ENCODE results near the gene PSMA6.

The PSMA6 gene

DNA sequence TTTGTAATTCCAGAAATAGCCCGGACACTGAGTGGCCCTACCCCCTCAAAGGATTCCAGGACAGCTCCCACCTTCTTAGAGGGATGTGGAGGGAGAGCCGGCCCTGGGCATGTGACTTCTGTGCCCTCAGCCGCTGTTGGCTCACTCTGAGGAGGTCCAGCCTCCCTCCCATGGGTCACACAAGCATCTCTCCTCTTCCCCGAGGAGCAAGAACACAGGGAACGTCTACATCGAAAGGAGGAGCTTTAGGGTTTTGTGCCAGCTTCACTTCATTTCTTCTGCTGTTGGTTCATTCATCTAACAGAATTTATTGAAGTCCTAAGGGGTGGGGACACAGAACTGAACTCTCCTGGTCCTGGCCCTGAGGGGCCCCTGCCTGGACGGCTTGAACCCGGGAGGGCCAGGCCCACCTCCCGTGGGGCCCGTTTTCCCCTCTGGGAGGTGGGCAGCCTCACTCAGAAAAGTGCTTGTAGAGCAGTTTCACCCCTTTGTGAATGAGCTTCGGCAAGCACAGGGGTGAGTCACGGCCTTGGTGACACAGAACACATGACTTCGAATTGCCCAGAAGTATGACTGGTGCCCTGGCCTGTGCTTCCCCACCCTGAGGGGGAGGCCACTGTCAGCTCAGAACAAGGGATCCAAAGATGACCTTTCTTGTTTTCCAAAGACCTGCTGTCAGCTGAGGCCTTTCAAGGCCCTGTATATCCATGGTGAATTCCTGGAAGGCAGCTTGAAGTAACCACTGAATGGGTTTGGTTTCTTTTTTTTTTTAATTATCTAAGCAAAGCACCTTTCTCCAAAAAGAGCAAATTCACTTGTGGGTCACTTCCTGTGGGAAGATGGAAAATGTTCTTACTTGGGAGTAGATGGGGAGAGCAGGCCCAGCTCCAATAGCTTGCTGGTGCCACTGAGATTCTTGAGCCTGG, 73.2 kb downstream of the PSMA6 start:
- H3K4me1 ChIP-seq, result no peaks in the 10 kb centered on the region; the same call in 1 of the 2 replicates
- H3K27me3 ChIP-seq (ENCODE audit: low read depth), result no peaks in the 10 kb centered on the region
- in situ Hi-C loops (cut with MboI; ENCODE audit: low sequenced_read_pairs), result no loop called here
- no peak for DNase-seq (ENCODE audit: low spot score in 2 of 2)
- no peaks in the 10 kb centered on the region for H3K36me3 ChIP-seq (replicated peaks)
- H3K4me3 ChIP-seq, result no peak overlapping the region
- H3K9me3 ChIP-seq, result no peaks in the 10 kb centered on the region

DNA sequence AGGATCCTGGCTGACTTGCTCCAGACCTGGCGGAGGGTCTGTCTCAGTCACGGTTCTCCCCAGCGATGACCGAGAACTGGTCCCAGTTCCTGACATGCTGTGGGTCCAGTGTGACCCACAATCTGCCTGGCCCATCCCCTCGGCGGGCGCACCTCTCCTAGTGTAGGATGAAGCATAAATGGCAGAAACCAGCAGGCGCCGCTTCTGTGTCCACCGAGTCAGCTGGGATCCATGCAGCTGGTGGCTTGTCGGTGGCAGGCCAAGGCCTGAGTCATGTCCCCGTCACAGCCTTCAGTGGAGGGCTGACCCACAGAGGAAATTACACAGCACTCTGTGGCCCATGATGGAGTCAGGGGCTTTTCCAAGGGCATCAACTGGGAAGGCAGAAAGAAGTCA, 73.9 kb downstream of the PSMA6 start:
- Histone ChIP-seq H3K36me3 (replicated peaks) (no peaks in the 10 kb centered on the region), H3K4me1 (no peaks in the 10 kb centered on the region; the same call in 1 of the 2 replicates), H3K27me3 (ENCODE audit: low read depth) (no peaks in the 10 kb centered on the region), H3K9me3 (no peaks in the 10 kb centered on the region), H3K4me3 (no peak overlapping the region)
- no peak for DNase-seq (ENCODE audit: low spot score in 2 of 2)
- in situ Hi-C loops (cut with MboI; ENCODE audit: low sequenced_read_pairs), result no loop called here

DNA sequence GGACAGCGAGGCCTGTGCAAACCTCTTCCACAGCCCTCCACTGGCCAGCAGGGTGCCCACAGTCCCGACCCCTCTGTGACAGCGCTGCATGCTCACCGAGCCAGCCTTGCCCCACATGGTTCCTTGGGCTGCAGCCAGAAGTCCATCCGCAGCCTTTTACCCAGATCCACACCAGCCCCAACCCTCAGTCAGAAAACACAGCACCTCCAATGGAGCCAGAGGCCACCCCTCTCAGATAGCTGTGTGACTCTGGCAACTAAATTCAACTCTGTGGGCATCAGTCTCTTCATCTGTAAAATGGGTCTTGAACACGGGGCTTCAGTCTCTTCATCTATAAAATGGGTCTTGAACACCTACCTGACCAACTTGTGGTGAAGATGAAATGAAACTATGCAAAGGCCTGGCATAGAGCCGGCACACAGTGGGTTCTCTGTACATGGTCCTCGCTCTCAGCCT, 74.4 kb downstream of the PSMA6 start:
- Histone ChIP-seq H3K36me3 (replicated peaks) (no peaks in the 10 kb centered on the region), H3K9me3 (no peaks in the 10 kb centered on the region), H3K4me1 (no peaks in the 10 kb centered on the region; the same call in 1 of the 2 replicates), H3K27me3 (ENCODE audit: low read depth) (no peaks in the 10 kb centered on the region), H3K4me3 (no peak overlapping the region)
- no peak for DNase-seq (ENCODE audit: low spot score in 2 of 2)
- in situ Hi-C loops (cut with MboI; ENCODE audit: low sequenced_read_pairs), result no loop called here

DNA sequence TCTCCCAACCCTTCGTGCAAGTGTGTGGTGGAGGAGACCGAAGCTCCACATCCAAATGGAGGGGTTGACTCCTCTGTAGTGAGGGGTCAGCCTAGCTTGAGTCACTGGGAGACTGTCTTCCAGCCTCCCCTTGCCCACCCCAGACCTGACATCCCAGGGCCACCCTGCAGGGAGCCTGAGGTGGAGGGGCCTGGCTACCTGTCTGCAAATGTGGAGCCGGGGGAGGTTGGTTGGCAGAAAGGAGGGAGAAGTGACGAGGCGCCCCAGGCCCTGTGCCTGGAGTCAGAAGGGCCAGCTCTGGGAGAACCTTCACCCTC, 74.8 kb downstream of the PSMA6 start:
- Histone ChIP-seq H3K27me3 (ENCODE audit: low read depth) (no peaks in the 10 kb centered on the region), H3K4me3 (no peak overlapping the region), H3K4me1 (no peaks in the 10 kb centered on the region; the same call in 1 of the 2 replicates), H3K9me3 (no peaks in the 10 kb centered on the region), H3K36me3 (replicated peaks) (no peaks in the 10 kb centered on the region)
- in situ Hi-C loops (cut with MboI; ENCODE audit: low sequenced_read_pairs), result no loop called here
- no peak for DNase-seq (ENCODE audit: low spot score in 2 of 2)
